ENCODE results near the gene KRTAP4-1.

Gene KRTAP4-1

GRCh38 chr17:41212524-41213169, 27.9 kb upstream of the KRTAP4-1 start:
- no peak for ATAC-seq
- TF ChIP-seq GLIS3 (CRISPR knock-in tag; IDR thresholded peaks at IDR 0.05) (no peak), TOX (CRISPR knock-in tag; IDR thresholded peaks at IDR 0.05; ENCODE audit: borderline replicate concordance) (no peak), CSDC2 (CRISPR knock-in tag; IDR thresholded peaks at IDR 0.05) (no peak), SNAI2 (CRISPR knock-in tag; IDR thresholded peaks at IDR 0.05) (no peak), TSHZ2 (CRISPR knock-in tag; IDR thresholded peaks at IDR 0.05) (no peak), ESRRG (CRISPR knock-in tag; IDR thresholded peaks at IDR 0.05) (no peak)
- TF ChIP-seq, protein P1, sequence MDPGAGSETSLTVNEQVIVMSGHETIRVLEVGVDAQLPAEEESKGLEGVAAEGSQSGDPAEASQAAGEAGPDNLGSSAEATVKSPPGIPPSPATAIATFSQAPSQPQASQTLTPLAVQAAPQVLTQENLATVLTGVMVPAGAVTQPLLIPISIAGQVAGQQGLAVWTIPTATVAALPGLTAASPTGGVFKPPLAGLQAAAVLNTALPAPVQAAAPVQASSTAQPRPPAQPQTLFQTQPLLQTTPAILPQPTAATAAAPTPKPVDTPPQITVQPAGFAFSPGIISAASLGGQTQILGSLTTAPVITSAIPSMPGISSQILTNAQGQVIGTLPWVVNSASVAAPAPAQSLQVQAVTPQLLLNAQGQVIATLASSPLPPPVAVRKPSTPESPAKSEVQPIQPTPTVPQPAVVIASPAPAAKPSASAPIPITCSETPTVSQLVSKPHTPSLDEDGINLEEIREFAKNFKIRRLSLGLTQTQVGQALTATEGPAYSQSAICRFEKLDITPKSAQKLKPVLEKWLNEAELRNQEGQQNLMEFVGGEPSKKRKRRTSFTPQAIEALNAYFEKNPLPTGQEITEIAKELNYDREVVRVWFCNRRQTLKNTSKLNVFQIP (CRISPR knock-in tag; IDR thresholded peaks at IDR 0.05; ENCODE audit: borderline replicate concordance, low read depth), result no peak

DNA sequence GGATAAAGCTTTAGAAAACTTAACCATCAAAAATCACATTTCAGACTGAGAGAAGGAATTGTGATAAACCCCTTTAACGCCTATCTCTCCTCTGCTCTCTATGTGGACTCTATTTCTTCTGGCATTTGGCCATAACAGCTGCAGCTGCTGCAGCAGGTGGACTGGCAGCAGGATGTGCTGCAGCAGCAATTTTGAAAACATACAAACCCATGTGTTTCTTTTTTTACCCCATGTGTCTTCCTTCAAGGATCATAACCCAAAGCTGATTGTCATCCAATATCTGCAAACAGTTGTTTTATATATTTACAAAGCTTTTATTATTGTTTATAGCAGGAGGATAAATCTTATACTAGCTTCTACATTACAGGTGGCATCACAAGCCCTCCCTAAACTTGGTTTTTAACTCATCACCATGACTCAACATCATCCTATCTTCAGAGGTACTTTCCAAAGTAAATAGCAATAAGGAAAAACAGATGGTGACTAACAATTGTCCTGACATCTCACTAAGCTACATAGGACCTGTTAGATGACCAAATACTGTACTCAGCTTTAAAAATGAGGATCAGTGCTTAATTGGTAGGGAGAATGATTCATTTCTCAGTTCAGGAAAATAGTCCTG, 27.2 kb upstream of the KRTAP4-1 start:
- TF ChIP-seq RARB (CRISPR knock-in tag; IDR thresholded peaks at IDR 0.05) (no peak), GLIS3 (CRISPR knock-in tag; IDR thresholded peaks at IDR 0.05) (no peak), ZFP30 (CRISPR knock-in tag; IDR thresholded peaks at IDR 0.05) (no peak), TOX (CRISPR knock-in tag; IDR thresholded peaks at IDR 0.05; ENCODE audit: borderline replicate concordance) (no peak), OSR1 (CRISPR knock-in tag; IDR thresholded peaks at IDR 0.05) (no peak), ZNF8 (CRISPR knock-in tag; IDR thresholded peaks at IDR 0.05) (no peak), ARNTL (CRISPR knock-in tag; IDR thresholded peaks at IDR 0.05; ENCODE audit: borderline replicate concordance, low read depth) (no peak), ZNF70 (CRISPR knock-in tag; IDR thresholded peaks at IDR 0.05) (no peak), PPARA (CRISPR knock-in tag; IDR thresholded peaks at IDR 0.05; ENCODE audit: borderline replicate concordance) (no peak), CSDC2 (CRISPR knock-in tag; IDR thresholded peaks at IDR 0.05) (no peak), ISL1 (CRISPR knock-in tag; IDR thresholded peaks at IDR 0.05) (no peak), ZFP3 (CRISPR knock-in tag; IDR thresholded peaks at IDR 0.05) (no peak), SNAI2 (CRISPR knock-in tag; IDR thresholded peaks at IDR 0.05) (no peak), BACH2 (CRISPR knock-in tag; IDR thresholded peaks at IDR 0.05; ENCODE audit: borderline replicate concordance) (no peak)
- TF ChIP-seq, protein P2, sequence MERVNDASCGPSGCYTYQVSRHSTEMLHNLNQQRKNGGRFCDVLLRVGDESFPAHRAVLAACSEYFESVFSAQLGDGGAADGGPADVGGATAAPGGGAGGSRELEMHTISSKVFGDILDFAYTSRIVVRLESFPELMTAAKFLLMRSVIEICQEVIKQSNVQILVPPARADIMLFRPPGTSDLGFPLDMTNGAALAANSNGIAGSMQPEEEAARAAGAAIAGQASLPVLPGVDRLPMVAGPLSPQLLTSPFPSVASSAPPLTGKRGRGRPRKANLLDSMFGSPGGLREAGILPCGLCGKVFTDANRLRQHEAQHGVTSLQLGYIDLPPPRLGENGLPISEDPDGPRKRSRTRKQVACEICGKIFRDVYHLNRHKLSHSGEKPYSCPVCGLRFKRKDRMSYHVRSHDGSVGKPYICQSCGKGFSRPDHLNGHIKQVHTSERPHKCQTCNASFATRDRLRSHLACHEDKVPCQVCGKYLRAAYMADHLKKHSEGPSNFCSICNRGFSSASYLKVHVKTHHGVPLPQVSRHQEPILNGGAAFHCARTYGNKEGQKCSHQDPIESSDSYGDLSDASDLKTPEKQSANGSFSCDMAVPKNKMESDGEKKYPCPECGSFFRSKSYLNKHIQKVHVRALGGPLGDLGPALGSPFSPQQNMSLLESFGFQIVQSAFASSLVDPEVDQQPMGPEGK (CRISPR knock-in tag; IDR thresholded peaks at IDR 0.05; ENCODE audit: borderline replicate concordance), result no peak
- TF ChIP-seq, protein P3, sequence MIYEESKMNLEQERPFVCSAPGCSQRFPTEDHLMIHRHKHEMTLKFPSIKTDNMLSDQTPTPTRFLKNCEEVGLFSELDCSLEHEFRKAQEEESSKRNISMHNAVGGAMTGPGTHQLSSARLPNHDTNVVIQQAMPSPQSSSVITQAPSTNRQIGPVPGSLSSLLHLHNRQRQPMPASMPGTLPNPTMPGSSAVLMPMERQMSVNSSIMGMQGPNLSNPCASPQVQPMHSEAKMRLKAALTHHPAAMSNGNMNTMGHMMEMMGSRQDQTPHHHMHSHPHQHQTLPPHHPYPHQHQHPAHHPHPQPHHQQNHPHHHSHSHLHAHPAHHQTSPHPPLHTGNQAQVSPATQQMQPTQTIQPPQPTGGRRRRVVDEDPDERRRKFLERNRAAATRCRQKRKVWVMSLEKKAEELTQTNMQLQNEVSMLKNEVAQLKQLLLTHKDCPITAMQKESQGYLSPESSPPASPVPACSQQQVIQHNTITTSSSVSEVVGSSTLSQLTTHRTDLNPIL (CRISPR knock-in tag; IDR thresholded peaks at IDR 0.05; ENCODE audit: low read depth), result no peak

DNA sequence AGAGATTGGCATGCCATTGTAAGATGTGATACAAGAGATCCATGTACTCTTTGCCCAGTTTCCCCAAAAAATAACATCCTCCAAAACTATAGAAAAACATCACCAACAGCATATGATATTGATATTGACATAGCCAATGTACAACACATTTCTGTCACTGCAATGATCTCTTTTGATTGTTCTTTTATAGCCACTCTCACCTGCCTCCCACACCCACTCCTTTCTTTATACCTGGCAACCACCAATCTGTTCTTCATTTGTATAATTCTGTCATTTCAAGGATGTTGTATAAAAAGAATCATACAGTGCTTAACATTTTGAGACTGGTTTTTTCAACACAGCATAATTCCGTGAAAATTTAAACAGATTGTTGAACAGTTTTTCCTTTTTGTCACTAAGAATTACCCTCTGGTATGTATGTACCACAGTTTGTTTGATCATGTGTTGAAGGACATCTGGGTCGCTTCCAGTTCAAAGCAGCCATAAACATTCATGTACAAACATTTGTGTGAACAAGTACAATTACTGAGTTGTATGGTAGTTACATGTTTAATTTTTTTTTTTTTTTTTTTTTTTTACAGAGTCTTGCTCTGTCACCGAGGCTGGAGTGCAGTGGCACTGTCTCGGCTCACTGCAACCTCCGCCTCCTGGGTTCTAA, 14.8 kb upstream of the KRTAP4-1 start:
- no peak for ATAC-seq
- no peak for TF ChIP-seq ESRRG (CRISPR knock-in tag; IDR thresholded peaks at IDR 0.05)
- TF ChIP-seq, protein P1 (CRISPR knock-in tag; IDR thresholded peaks at IDR 0.05; ENCODE audit: borderline replicate concordance, low read depth), result no peak
- no peak for TF ChIP-seq ZFP3 (CRISPR knock-in tag; IDR thresholded peaks at IDR 0.05)
- TF ChIP-seq ZNF70 (CRISPR knock-in tag; IDR thresholded peaks at IDR 0.05), result no peak
- TF ChIP-seq TCF4 (CRISPR knock-in tag; IDR thresholded peaks at IDR 0.05; ENCODE audit: borderline replicate concordance), result no peak
- TF ChIP-seq, protein P3 (CRISPR knock-in tag; IDR thresholded peaks at IDR 0.05; ENCODE audit: low read depth), result no peak
- no peak for TF ChIP-seq PPARA (CRISPR knock-in tag; IDR thresholded peaks at IDR 0.05; ENCODE audit: borderline replicate concordance)
- TF ChIP-seq ISL1 (CRISPR knock-in tag; IDR thresholded peaks at IDR 0.05), result no peak
- TF ChIP-seq TSHZ2 (CRISPR knock-in tag; IDR thresholded peaks at IDR 0.05), result no peak
- no peak for TF ChIP-seq RARB (CRISPR knock-in tag; IDR thresholded peaks at IDR 0.05)
- no peak for TF ChIP-seq TOX (CRISPR knock-in tag; IDR thresholded peaks at IDR 0.05; ENCODE audit: borderline replicate concordance)
- no peak for TF ChIP-seq ZFP30 (CRISPR knock-in tag; IDR thresholded peaks at IDR 0.05)
- no peak for TF ChIP-seq SNAI2 (CRISPR knock-in tag; IDR thresholded peaks at IDR 0.05)

More for the DNA sequence above, 27.2 kb upstream of the KRTAP4-1 start:
- no peak for ATAC-seq

Data from SK-N-SH treated with all-trans-retinoic acid at 6 μM for 48 hours (cell line).